Measurements from ENCODE around the gene FHAD1. TPM values are rescaled to one million over a fixed set of nuclear protein-coding genes. Genes with fewer than 3 reads are reported as not detected.

Gene FHAD1
- total RNA-seq, result 0.10 TPM

DNA sequence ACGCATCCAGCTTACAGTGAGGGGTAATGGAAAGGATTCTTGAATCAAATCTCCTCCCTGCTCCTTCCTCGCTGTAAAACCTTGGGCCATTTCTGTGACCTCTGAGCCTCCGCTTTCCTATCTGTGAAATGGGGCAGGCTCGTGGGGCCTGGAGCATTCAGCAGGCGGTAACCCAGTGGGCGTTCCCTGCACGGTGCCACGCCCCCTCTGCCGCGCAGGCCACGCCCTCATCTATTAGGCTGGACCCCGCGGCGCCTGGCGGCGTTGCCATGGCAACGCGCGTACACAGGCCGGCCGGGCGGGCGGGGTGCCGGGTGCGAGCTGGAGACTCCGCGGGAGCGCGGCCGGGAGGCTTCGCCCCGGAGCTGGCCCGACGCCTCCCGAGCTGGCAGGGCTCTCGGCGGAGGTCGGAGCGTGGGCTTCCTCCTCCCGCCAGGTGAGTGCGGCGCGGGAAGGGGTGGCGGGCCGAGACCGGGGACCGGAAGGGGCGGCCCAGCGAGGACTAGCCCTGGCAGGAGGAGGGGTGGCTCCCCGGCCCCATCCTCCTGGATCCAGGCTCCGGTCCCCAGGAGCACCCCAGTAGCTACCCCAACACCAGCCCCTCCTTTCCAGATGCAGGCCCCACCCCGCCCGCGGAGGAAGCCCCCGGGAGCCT, at the start of gene FHAD1:
TSS of gene FHAD1 (plus strand) at position 264 of the 655 bp plus-strand sequence. CDS start 4,562 bp downstream, outside the sequence.
- Histone ChIP-seq H3K4me3 (ENCODE audit: low read length) (no peak within 1 kb of the TSS), H3K4me1 (ENCODE audit: insufficient read depth, low read length) (peaks cover 44% of the 10 kb centered on the region), H3K27me3 (ENCODE audit: insufficient read depth, low read length) (peaks cover 8% of the 10 kb centered on the region), H3K9me3 (ENCODE audit: low read depth, low read length) (no peaks in the 10 kb centered on the region)

DNA sequence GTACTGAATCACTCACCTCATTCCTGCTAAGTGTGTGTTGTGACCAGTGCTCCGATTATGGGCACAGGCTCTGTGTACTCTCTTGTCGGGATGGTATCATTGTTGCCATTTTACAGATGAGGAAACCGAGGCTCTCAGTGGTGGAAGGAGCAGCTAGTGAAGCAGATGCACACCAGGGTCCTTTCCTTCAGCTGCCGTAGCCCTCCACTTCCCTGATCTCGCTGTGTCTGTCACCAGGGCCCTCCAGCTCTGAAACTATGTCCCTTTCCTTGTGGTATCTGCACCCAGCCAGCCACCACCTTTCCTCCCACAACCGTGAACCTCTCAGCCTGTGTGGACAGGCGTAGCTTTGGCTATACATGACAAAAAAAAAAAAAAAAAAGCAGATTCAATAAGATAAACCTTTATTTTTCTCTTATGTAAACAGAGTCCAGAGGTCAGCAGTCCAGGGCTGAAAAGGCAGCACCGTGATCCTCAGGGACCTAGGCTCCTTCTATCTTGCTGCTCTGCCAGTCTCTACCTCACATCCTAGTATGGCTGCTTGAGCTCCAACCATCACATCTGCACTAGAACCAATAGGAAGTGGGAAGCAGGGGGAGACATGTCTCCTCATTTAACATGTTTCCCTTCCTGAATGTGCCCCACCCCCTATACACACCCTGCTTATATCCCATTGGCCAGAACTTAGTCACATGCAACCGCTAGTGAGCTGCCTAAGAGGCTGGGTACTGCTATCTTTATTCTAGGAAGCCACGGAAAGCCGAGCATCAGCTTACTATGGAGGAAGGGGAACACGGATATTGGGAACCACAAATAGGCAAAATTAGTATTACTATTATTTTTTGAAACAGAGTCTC, 49.2 kb upstream of the FHAD1 start:
- Histone ChIP-seq H3K27me3 (ENCODE audit: insufficient read depth, low read length) (no peaks in the 10 kb centered on the region), H3K9me3 (ENCODE audit: low read depth, low read length) (no peaks in the 10 kb centered on the region), H3K4me3 (ENCODE audit: low read length) (no peak overlapping the region), H3K4me1 (ENCODE audit: insufficient read depth, low read length) (no peaks in the 10 kb centered on the region)

DNA sequence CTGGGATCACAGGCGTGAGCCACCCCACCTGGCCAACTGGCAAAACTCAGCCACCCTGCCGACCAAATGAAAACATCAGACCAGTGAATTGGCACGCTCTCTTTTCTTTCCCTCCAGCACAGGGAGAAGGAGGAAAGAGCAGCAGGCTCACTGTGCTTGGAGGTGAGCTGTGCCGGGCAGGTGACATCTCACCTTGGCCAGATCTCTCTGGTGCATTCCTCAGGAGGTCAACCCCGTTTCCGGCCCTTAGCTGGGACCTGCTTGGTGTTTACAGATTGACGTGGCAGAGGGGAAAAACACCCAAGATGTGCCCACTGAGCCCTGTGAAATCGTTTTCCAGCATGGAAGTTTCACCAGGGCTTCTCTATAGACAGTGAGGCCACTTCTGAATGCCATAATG, 48.3 kb upstream of the FHAD1 start:
- Histone ChIP-seq H3K4me3 (ENCODE audit: low read length) (no peak overlapping the region), H3K27me3 (ENCODE audit: insufficient read depth, low read length) (no peaks in the 10 kb centered on the region), H3K9me3 (ENCODE audit: low read depth, low read length) (no peaks in the 10 kb centered on the region), H3K4me1 (ENCODE audit: insufficient read depth, low read length) (no peaks in the 10 kb centered on the region)

DNA sequence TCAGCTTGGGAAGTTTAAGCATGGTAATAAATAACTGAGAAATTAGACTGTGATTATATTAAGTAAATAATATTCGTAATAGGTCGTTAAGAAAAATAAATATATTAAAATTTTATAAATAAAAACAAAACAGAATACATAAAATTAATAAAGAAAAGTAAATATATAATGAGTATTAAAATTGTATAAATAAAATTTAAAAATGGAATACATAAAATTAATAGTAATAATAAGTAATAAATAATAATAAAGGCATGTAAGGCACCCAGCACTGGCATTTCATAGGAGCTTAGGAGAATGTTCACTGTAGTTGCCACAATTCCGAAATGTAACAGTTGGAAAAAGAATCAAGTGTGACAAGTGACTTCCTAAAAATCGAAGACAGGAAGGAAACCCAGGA, 45.8 kb upstream of the FHAD1 start:
- Histone ChIP-seq H3K9me3 (ENCODE audit: low read depth, low read length) (no peaks in the 10 kb centered on the region), H3K4me1 (ENCODE audit: insufficient read depth, low read length) (no peaks in the 10 kb centered on the region), H3K27me3 (ENCODE audit: insufficient read depth, low read length) (no peaks in the 10 kb centered on the region), H3K4me3 (ENCODE audit: low read length) (no peak overlapping the region)

DNA sequence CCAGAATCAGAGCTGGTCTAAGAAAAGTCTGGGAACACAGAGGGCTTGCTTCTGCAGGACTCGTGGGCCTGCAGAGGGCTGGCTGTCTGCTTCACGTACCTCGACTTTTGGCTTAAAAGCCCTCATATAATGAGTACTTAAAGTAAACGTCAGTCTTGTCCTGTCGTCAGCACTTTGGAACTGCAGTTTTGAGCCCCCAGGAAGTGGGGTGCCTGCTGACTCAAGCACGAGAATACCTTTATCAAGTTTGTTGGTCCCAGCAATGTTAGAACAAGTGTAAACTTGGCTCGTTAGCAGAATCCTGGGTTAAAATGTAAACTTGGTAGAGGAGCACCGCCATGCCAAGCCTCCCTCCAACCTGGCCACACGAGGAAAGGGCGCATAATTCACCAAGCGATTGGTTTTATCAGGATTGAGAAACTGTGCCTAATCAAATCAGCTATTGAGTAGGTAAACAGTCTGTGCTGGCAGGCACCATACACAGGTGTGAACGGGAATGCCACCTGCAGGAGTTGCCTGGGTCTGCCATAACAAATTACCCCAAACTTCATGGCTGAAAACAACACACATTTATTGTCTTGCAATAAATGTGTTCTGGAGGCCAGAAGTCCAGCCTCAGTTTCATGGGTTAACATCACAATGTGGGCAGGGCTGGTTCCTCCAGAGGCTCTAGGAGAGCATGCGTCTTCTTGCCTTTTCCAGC, 45.0 kb upstream of the FHAD1 start:
- no peaks in the 10 kb centered on the region for H3K9me3 ChIP-seq (ENCODE audit: low read depth, low read length)
- H3K4me1 ChIP-seq (ENCODE audit: insufficient read depth, low read length), result no peaks in the 10 kb centered on the region
- no peak overlapping the region for H3K4me3 ChIP-seq (ENCODE audit: low read length)
- H3K27me3 ChIP-seq (ENCODE audit: insufficient read depth, low read length), result no peaks in the 10 kb centered on the region

DNA sequence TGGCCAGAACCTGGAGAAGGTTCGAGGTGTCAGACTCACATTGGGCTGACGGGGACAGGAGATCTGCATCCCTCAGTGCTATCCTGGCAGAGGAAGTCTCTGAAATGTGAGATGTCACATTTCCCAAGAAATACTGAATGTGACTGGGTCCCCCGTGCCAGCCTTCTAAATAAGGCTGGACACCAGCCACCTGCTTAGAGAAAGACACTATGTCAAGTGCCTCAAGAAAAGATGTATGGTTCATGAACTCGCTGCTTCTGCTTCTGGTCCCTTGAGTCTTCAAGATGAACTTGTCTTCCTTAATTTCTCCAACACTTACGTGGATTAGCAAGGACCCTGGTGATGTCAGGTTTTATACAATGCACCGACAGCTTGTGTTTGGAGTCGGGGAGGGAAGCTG, 42.1 kb upstream of the FHAD1 start:
- Histone ChIP-seq H3K9me3 (ENCODE audit: low read depth, low read length) (no peaks in the 10 kb centered on the region), H3K4me1 (ENCODE audit: insufficient read depth, low read length) (no peaks in the 10 kb centered on the region), H3K4me3 (ENCODE audit: low read length) (no peak overlapping the region), H3K27me3 (ENCODE audit: insufficient read depth, low read length) (no peaks in the 10 kb centered on the region)

DNA sequence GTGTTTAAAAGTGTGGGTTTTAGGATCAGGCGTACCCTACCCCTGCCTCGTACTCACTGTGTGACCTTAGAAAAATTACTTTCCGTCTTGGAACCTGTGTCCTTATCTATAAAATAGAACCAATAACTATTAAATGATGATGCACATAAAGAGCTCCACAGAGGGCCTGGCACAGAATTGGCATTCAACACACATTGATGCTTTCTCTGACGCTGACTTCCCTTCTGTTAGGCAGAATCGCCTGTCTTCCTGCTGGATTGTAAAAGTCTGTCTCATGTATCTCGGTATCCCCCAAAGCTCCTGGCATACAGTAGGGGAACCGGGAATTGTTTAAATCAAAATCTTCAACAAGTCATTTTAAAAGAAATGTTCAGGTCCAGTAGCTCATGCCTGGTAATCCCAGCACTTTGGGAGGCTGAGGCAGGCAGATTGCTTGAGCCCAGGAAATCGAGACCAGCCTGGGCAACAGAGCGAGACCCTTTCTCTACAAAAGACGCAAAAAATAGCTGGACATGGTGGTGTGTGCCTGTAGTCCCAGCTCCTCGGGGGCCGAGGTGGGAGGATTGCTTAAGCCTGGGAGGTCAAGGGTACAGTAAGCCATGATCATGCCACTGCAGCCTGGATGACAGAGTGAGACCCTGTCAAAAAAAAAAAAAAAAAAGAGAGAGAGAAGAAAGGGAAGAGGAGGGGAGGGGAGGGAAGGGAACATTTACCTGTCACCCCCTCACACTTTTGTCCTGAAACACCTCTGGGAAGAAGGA, 41.3 kb upstream of the FHAD1 start:
- no peaks in the 10 kb centered on the region for H3K9me3 ChIP-seq (ENCODE audit: low read depth, low read length)
- no peaks in the 10 kb centered on the region for H3K4me1 ChIP-seq (ENCODE audit: insufficient read depth, low read length)
- H3K4me3 ChIP-seq (ENCODE audit: low read length), result no peak overlapping the region
- no peaks in the 10 kb centered on the region for H3K27me3 ChIP-seq (ENCODE audit: insufficient read depth, low read length)

DNA sequence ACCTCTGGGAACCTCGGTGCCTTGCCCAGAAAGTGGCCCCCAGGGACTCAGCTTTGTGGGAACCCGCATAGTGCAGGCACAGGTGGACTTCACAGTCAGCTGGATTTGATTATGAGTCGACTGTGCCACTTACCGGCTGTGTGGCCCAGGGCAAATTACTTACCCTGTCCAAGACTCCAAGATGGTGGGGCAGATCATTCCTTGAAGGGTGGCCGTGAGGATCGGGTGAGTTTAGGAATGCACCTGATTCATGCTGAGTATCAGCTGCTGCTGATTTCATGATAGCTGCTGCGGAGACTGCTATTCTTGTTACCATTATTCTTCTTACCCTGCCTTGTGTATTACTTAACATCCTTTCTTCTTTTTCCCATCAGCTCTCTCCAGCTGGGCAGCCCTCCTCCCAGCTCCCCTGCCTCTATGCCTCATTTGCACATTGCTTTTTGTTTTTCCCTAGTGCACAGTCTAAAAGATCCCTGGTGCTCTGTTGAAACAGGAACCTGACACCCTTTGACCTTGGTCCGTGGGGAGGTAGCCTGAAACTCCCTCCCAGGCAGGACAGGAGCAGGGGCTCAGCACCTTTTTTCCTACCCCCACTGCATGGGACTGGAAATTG, 40.5 kb upstream of the FHAD1 start:
- no peaks in the 10 kb centered on the region for H3K4me1 ChIP-seq (ENCODE audit: insufficient read depth, low read length)
- no peaks in the 10 kb centered on the region for H3K9me3 ChIP-seq (ENCODE audit: low read depth, low read length)
- H3K4me3 ChIP-seq (ENCODE audit: low read length), result no peak overlapping the region
- no peaks in the 10 kb centered on the region for H3K27me3 ChIP-seq (ENCODE audit: insufficient read depth, low read length)

DNA sequence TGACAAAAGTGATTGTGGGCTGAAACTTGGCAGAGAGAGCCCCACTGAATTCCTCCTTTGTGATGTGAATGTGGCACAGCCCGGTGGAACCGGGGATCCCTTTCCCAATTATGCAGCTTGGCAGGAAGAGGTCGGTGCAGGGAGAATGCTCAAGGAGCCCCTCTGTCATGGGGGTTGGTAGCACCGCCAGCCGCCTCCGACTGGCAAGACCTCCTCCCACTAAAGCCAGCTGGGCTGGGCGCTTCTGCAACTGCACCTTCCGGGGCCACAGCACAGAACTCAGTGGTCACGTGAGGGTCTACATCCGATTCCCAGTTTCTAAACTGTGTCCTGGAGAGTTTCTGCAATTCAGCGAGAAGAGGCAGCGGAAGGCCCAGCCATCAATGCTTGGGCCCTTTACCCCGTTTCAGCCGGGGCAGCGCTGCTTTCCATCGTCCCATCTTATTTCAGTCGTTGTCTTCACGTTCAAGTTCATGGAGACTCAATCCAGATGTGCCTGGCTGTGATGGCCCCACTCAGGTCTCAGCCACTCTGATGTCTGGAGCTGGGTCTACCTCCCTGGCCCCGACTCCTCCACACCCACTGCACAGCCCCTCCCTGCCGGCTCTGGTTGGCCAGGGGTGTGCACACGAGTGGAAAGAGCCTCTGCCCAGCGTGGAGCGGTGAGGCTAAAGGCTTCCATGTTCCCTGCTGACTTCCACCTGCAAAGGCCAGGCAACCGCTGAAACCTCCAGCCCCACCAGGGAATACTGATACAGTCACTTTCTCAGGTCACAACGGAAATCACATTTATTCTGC, 39.8 kb upstream of the FHAD1 start:
- Histone ChIP-seq H3K9me3 (ENCODE audit: low read depth, low read length) (no peaks in the 10 kb centered on the region), H3K4me3 (ENCODE audit: low read length) (no peak overlapping the region), H3K4me1 (ENCODE audit: insufficient read depth, low read length) (no peaks in the 10 kb centered on the region), H3K27me3 (ENCODE audit: insufficient read depth, low read length) (no peaks in the 10 kb centered on the region)

DNA sequence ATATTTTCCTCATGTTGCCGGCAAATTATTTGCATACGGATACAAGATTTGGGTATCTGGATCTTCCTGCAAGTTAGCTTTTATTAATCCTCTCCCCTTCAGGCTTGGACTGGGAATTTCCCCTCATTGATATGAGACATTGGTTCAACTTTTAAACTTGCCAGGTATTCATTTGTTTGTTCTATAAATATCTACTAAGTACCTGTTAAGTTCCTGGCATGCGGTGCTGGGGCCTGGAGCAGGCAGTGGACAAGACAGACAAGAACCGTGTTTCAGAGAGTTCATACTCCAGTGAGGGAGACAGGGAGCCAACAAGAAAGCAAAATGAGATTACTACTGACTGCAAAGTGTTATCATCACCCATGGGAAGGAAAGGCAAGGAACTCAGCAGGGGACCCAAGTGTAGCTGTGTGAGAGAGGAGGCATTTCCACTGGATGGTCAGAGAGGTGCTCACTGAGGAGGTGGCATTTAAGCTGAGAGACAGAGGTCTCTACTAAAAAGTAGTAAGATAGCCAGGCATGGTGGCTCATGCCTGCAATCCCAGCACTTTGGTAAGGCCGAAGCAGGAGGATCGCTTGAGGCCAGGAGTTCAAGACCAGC, 39.1 kb upstream of the FHAD1 start:
- no peak overlapping the region for H3K4me3 ChIP-seq (ENCODE audit: low read length)
- no peaks in the 10 kb centered on the region for H3K9me3 ChIP-seq (ENCODE audit: low read depth, low read length)
- no peaks in the 10 kb centered on the region for H3K4me1 ChIP-seq (ENCODE audit: insufficient read depth, low read length)
- no peaks in the 10 kb centered on the region for H3K27me3 ChIP-seq (ENCODE audit: insufficient read depth, low read length)

DNA sequence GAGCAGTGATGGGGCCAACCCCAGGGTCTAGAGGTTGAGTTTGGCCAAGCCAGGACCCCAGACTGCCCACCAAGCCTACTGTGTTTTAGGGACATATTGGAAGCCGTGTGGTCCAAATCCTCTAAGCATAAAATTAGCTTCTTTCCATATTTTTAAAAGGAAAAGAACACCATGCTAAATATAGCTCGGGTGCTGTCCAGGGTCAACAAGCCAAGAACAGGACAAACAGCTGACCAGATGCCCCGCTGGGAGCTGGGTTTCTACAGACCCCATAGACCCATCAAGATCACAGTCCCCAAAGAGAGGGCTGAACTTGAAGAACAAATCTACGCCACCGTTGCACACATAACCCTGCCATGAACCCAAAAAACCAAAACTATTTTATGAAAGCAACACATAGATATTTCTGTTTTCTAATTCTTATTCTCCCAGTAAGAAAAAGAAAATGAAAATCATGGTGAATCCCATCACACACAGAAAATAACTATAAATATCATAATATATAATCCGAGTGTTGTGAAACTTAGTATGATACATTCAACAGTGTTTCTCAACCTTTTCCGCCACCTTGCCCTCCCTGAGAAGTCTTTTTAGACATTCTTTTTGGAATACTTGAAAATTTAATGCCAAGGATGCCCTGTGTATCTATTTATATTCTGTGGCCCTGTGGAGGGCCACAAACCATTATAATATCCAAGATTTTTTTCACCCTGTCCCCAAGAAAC, 36.2 kb upstream of the FHAD1 start:
- Histone ChIP-seq H3K9me3 (ENCODE audit: low read depth, low read length) (no peaks in the 10 kb centered on the region), H3K4me3 (ENCODE audit: low read length) (no peak overlapping the region), H3K4me1 (ENCODE audit: insufficient read depth, low read length) (peaks cover 4% of the 10 kb centered on the region), H3K27me3 (ENCODE audit: insufficient read depth, low read length) (no peaks in the 10 kb centered on the region)

DNA sequence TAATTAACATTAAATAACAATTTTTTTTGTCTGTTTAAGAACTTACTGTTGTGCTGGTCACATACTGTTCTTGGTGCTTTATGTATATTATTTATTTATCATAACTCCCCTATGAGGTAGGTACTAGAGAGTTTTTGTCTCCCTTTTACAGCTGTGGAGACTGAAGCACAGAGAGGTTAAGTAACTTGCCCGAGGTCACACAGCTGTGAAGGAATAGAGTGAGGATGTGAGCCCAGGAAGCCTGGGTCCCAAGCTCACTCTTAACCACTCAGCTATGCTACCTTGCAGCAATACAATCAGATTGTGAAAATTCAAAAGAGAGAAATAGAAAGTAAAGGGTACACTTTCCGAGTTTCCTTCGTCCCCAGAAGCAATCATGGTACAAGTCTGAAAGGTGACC, 35.6 kb upstream of the FHAD1 start:
- Histone ChIP-seq H3K9me3 (ENCODE audit: low read depth, low read length) (no peaks in the 10 kb centered on the region), H3K4me3 (ENCODE audit: low read length) (no peak overlapping the region), H3K4me1 (ENCODE audit: insufficient read depth, low read length) (peaks cover 4% of the 10 kb centered on the region), H3K27me3 (ENCODE audit: insufficient read depth, low read length) (no peaks in the 10 kb centered on the region)

All from mononuclear cell (primary cell).